Prostate gland (tissue), 2 donors: ENCODE data around the gene TMEM134. TPM values are rescaled to one million over a fixed set of nuclear protein-coding genes. Genes with fewer than 3 reads are reported as not detected.
"Not testable (repeated sequence)": the region's sequence is repeated elsewhere in the genome, so short reads cannot be mapped to it uniquely, and the experiment has no call there.

Experiments used
- DNase-seq: peaks from one replicate; pipeline ENCODE4 v3.0.0-alpha.2; 2019; ENCODE audit warnings: low spot score
- H3K27ac ChIP-seq, 2 donors: fragments of 200-600 bp; sonication (generic); 2 replicates each; pipeline ENCODE4 v1.5.1; 2017 to 2019
- H3K27me3 ChIP-seq: fragments of 200-600 bp; sonication (generic); replicated peaks from 2 replicates; pipeline ENCODE4 v1.5.1; 2019; ENCODE audit not compliant: insufficient read depth
- H3K36me3 ChIP-seq, 2 donors: fragments of 200-600 bp; sonication (generic); 1 replicate in 1 of 2; 2 replicates in 1 of 2; pipeline versions ENCODE4 v1.5.1 to v1.8.1; 2017 to 2019
- H3K4me1 ChIP-seq: fragments of 200-600 bp; sonication (generic); replicated peaks from 2 replicates; pipeline ENCODE4 v1.5.1; 2019
- H3K4me3 ChIP-seq, 2 donors: fragments of 200-600 bp; sonication (generic); 2 replicates each; pipeline ENCODE4 v1.5.1; 2017 to 2019
- H3K9me3 ChIP-seq: fragments of 200-600 bp; sonication (generic); 2 replicates; pipeline ENCODE4 v1.5.1; 2017
- POLR2A ChIP-seq: fragments of 450-650 bp; IDR thresholded peaks from one replicate; pipeline ENCODE4 v1.6.1; 2016; ENCODE audit warnings: antibody characterized with exemption, mild to moderate bottlenecking
- POLR2AphosphoS5 ChIP-seq: sonication (generic); formaldehyde crosslinking; IDR thresholded peaks from one replicate; pipeline ENCODE4 v1.6.1; 2017; ENCODE audit warnings: antibody characterized with exemption
- WGBS: methylation state at CpG from one replicate; pipeline ENCODE4 v1.1.5; 2018; 5-methylcytosine and 5-hydroxymethylcytosine counted together
- intact Hi-C: fragments of 100-400 bp; cut with DNase I; formaldehyde crosslinking; loops from one replicate; pipeline ENCODE4 v1.14.2; 2022
- total RNA-seq, 2 donors: library from RNA; depleted of rRNA; stranded (reverse); fragments of >200 nt; gene quantifications; one replicate each; pipeline ENCODE4 v1.1.0, GENCODE V29; 2016
- TF ChIP-seq, protein P1 (sequence below), 4 experiments: fragments of 200-600 bp in 2 of 4; fragments of 450-650 bp in 2 of 4; sonication (generic) in 2 of 4; IDR thresholded peaks; 1 replicate in 3 of 4; 2 replicates in 1 of 4; pipeline ENCODE4 v1.5.1; 2016 to 2019; ENCODE audit warnings: antibody characterized with exemption in 4 of 4, mild to moderate bottlenecking in 2 of 4, moderate library complexity in 2 of 4

Gene TMEM134
- total RNA-seq, 2 donors from 2014 or later: 106 to 402 TPM

DNA sequence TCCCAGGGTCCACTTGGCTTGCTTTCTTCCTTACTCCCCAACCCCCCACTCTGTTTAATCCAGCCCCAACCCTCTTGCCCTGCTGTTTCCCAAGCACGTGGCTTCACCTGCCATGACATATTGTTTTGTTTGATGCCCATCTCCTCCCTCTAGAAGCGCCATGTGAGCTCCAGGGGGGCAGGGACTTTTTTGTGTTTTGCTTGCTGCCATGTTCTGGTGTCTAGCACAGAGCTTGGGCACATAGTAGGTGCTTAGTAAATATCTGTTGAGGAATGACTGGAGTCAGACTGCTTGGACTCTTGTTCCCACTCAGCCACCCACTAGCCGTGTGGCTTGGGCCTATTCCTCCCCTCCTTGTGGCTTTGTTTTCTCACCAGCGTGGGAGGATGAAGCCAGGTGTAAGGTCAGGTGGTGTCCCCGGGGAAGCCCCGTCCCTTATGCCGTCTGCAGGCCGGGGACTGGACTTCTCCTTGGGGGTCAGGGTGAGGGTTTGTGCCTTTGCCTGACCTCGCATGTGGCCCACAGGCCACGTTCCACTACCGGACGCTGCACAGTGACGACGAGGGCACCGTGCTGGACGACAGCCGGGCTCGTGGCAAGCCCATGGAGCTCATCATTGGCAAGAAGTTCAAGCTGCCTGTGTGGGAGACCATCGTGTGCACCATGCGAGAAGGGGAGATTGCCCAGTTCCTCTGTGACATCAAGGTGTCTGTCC lies 17.6 kb upstream of the TMEM134 start:
- H3K9me3 ChIP-seq: no peaks in the 10 kb centered on the region
- no peaks in the 10 kb centered on the region for H3K36me3 ChIP-seq
- no peaks in the 10 kb centered on the region for H3K27me3 ChIP-seq
- H3K4me1 ChIP-seq: peaks cover 6% of the 10 kb centered on the region
- no peak overlapping the region for H3K4me3 ChIP-seq
- intact Hi-C loops: no loop called here
- WGBS: 87% methylated on average over 20 of the region's 20 CpGs
- H3K27ac ChIP-seq: no peak overlapping the region
- no peak for DNase-seq
- no peak for TF ChIP-seq POLR2A
- TF ChIP-seq, protein P1, sequence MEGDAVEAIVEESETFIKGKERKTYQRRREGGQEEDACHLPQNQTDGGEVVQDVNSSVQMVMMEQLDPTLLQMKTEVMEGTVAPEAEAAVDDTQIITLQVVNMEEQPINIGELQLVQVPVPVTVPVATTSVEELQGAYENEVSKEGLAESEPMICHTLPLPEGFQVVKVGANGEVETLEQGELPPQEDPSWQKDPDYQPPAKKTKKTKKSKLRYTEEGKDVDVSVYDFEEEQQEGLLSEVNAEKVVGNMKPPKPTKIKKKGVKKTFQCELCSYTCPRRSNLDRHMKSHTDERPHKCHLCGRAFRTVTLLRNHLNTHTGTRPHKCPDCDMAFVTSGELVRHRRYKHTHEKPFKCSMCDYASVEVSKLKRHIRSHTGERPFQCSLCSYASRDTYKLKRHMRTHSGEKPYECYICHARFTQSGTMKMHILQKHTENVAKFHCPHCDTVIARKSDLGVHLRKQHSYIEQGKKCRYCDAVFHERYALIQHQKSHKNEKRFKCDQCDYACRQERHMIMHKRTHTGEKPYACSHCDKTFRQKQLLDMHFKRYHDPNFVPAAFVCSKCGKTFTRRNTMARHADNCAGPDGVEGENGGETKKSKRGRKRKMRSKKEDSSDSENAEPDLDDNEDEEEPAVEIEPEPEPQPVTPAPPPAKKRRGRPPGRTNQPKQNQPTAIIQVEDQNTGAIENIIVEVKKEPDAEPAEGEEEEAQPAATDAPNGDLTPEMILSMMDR (IDR thresholded peaks at IDR 0.05): no peak

DNA sequence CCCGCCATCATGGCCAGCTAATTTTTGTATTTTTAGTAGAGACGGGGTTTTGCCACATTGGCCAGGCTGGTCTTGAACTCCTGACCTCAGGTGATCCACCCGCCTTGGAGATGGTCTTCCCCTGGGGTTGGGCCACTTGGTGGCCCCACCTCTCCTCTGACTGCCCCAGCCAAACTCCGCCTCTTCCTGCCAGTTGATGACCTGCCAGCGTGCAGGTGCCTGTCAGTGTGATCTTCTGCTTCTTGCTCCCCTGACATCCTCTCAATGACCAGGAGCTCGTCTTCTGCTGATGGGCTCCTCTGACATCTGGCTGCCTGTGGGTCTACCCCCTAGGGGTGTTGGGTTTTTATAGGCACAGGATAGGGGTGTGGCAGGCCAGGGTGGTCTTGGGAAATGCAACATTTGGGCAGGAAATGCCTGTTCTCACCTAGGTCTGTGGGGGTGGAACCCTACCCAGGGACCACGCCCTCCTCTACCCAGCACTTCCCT lies 16.9 kb upstream of the TMEM134 start:
- intact Hi-C loops, H3K4me3 ChIP-seq, H3K27me3 ChIP-seq, DNase-seq, H3K4me1 ChIP-seq, H3K36me3 ChIP-seq, H3K27ac ChIP-seq, H3K9me3 ChIP-seq: not testable (repeated sequence)
- WGBS: 87% methylated on average over 7 of the region's 7 CpGs

GRCh38 chr11:67484847-67485311 lies 15.8 kb upstream of the TMEM134 start:
- Histone ChIP-seq H3K27ac (no peak overlapping the region), H3K4me1 (peaks cover 6% of the 10 kb centered on the region), H3K9me3 (no peaks in the 10 kb centered on the region), H3K27me3 (no peaks in the 10 kb centered on the region), H3K4me3 (no peak overlapping the region), H3K36me3 (no peaks in the 10 kb centered on the region)
- DNase-seq: no peak
- TF ChIP-seq, protein P1 (IDR thresholded peaks at IDR 0.05): no peak
- TF ChIP-seq POLR2AphosphoS5: no peak
- WGBS: 71% methylated on average over 11 of the region's 11 CpGs
- intact Hi-C loops: no loop called here

GRCh38 chr11:67483831-67484665 lies 15.0 kb upstream of the TMEM134 start:
- no peaks in the 10 kb centered on the region for H3K36me3 ChIP-seq
- peaks cover 6% of the 10 kb centered on the region for H3K4me1 ChIP-seq
- intact Hi-C loops: no loop called here
- TF ChIP-seq, protein P1 (IDR thresholded peaks at IDR 0.05): no peak
- TF ChIP-seq POLR2A (no peak), POLR2AphosphoS5 (no peak)
- peak overlapping the region; percentile 45 to 46 for H3K4me3 ChIP-seq
- H3K27me3 ChIP-seq: no peaks in the 10 kb centered on the region
- no peak overlapping the region for H3K27ac ChIP-seq
- 86% methylated on average over 16 of the region's 16 CpGs for WGBS
- H3K9me3 ChIP-seq: no peaks in the 10 kb centered on the region
- DNase-seq: no peak
